Spleen (tissue), 11 donors: ENCODE data around the gene CHFR. TPM values are rescaled to one million over a fixed set of nuclear protein-coding genes. Genes with fewer than 3 reads are reported as not detected.

ENCODE experiments used
- DNase-seq: peaks from one replicate; pipeline ENCODE4 v3.0.0-alpha.2; 2020
- H3K27ac ChIP-seq, 8 donors: fragments of 200-600 bp; sonication (generic) in 7 of 8; 1 replicate in 4 of 8; 2 replicates in 4 of 8; pipeline versions ENCODE4 v1.5.0 to v1.8.0; 2016 to 2021; ENCODE audit warnings: inconsistent platforms in 4 of 8, mild to moderate bottlenecking in 4 of 8, moderate library complexity in 1 of 8
- H3K27me3 ChIP-seq, 7 donors: fragments of 200-600 bp; sonication (generic) in 6 of 7; replicated peaks in 1 of 7; 1 replicate in 4 of 7; 2 replicates in 3 of 7; pipeline versions ENCODE4 v1.5.0 to v1.8.0; 2016 to 2021; ENCODE audit warnings: inconsistent platforms in 3 of 7, mild to moderate bottlenecking in 1 of 7
- H3K36me3 ChIP-seq, 6 donors: fragments of 200-600 bp; sonication (generic) in 5 of 6; 1 replicate in 4 of 6; 2 replicates in 2 of 6; pipeline versions ENCODE4 v1.5.0 to v1.8.0; 2016 to 2021; ENCODE audit warnings: inconsistent platforms in 2 of 6
- H3K4me1 ChIP-seq, 6 donors: fragments of 200-600 bp; sonication (generic) in 5 of 6; 1 replicate in 3 of 6; 2 replicates in 3 of 6; pipeline versions ENCODE4 v1.5.0 to v1.8.0; 2016 to 2021; ENCODE audit warnings: inconsistent platforms in 3 of 6
- H3K4me3 ChIP-seq, 8 donors: fragments of 200-600 bp; sonication (generic) in 7 of 8; 1 replicate in 4 of 8; 2 replicates in 4 of 8; pipeline versions ENCODE4 v1.5.0 to v1.8.0; 2016 to 2021; ENCODE audit warnings: inconsistent platforms in 4 of 8, mild to moderate bottlenecking in 4 of 8, moderate library complexity in 2 of 8
- H3K9me3 ChIP-seq, 8 donors: fragments of 200-600 bp; sonication (generic) in 7 of 8; 1 replicate in 4 of 8; 2 replicates in 4 of 8; pipeline versions ENCODE4 v1.5.0 to v1.8.0; 2016 to 2021; ENCODE audit warnings: inconsistent platforms in 4 of 8
- POLR2A ChIP-seq, 3 donors: fragments of 450-650 bp; IDR thresholded peaks; one replicate each; pipeline ENCODE4 v1.5.1; 2017; ENCODE audit warnings: antibody characterized with exemption in 3 of 3, mild to moderate bottlenecking in 1 of 3
- POLR2AphosphoS5 ChIP-seq, 3 donors: sonication (generic); formaldehyde crosslinking; IDR thresholded peaks; one replicate each; pipeline ENCODE4 v1.5.1; 2017; ENCODE audit warnings: antibody characterized with exemption in 3 of 3
- WGBS, 5 donors: extraction: QIAGEN DNeasy Blood & Tissue Kit in 3 of 5; methylation state at CpG; one replicate each; pipeline versions ENCODE4 v1.1.5 to v1.1.7; 2013 to 2018; 5-methylcytosine and 5-hydroxymethylcytosine counted together
- intact Hi-C: fragments of 100-400 bp; cut with DNase I; formaldehyde crosslinking; loops from one replicate; pipeline ENCODE4 v1.15.0; 2023; ENCODE audit warnings: low total_unique reads
- polyA plus RNA-seq, 3 donors: library from polyadenylated mRNA; stranded (reverse); fragments of 200-250 nt; gene quantifications; one replicate each; pipeline ENCODE4 v1.2.1, GENCODE V29; 2013
- total RNA-seq, 7 donors: library from RNA; depleted of rRNA in 3 of 7; stranded (reverse); fragments of >200 nt in 3 of 7; fragmentation: NEBNext Ultra II Directional in 4 of 7; extraction: Animal tissue kit (Norgen Biotek cat#: 25700) in 4 of 7; gene quantifications; one replicate each; pipeline versions ENCODE4 v1.1.0 to v1.2.1, GENCODE V29; 2016 to 2021
- TF ChIP-seq, protein P1 (sequence below), 11 experiments: fragments of 200-600 bp in 7 of 11; fragments of 450-650 bp in 4 of 11; sonication (generic) in 4 of 11; IDR thresholded peaks in 8 of 11; conservative IDR thresholded peaks in 3 of 11; 1 replicate in 7 of 11; 2 replicates in 4 of 11; pipeline versions ENCODE4 v1.4.0 to v1.8.0; 2016 to 2021; ENCODE audit warnings: antibody characterized with exemption in 11 of 11, inconsistent platforms in 4 of 11, mild to moderate bottlenecking in 1 of 11
- donor health status: healthy with polysubstance abuse.
- donor health status: DM: no; HTN: no; CAD: no; lungs with moderate emphysema.
- donor health status: DM: no; HTN: no; CAD: no.
- donor health status: Bipolar disorder and iron deficiency.
- donor health status: healthy.
- donor health status: DM: no; HTN: no; CAD: no.
- donor health status: DM: yes; HTN: yes; CAD: no.

CHFR gene
- total and polyA plus RNA-seq, 10 donors, result 26.7 to 87.2 (median 64.6) TPM

GRCh38 chr12:132873724-132874123, 13.7 kb downstream of the CHFR start:
- no peaks in the 10 kb centered on the region for H3K27me3 ChIP-seq
- TF ChIP-seq, protein P1, sequence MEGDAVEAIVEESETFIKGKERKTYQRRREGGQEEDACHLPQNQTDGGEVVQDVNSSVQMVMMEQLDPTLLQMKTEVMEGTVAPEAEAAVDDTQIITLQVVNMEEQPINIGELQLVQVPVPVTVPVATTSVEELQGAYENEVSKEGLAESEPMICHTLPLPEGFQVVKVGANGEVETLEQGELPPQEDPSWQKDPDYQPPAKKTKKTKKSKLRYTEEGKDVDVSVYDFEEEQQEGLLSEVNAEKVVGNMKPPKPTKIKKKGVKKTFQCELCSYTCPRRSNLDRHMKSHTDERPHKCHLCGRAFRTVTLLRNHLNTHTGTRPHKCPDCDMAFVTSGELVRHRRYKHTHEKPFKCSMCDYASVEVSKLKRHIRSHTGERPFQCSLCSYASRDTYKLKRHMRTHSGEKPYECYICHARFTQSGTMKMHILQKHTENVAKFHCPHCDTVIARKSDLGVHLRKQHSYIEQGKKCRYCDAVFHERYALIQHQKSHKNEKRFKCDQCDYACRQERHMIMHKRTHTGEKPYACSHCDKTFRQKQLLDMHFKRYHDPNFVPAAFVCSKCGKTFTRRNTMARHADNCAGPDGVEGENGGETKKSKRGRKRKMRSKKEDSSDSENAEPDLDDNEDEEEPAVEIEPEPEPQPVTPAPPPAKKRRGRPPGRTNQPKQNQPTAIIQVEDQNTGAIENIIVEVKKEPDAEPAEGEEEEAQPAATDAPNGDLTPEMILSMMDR (IDR thresholded peaks at IDR 0.05 in 8 of 11, conservative IDR thresholded peaks at IDR 0.05 in 3 of 11), result no peak
- TF ChIP-seq POLR2A (IDR thresholded peaks at IDR 0.05), result no peak
- TF ChIP-seq POLR2AphosphoS5 (IDR thresholded peaks at IDR 0.05), result no peak
- H3K4me1 ChIP-seq, result no peaks in the 10 kb centered on the region
- no peaks in the 10 kb centered on the region for H3K9me3 ChIP-seq
- H3K36me3 ChIP-seq, result peaks cover 6 to 100% (median 81%) of the 10 kb centered on the region in 6 donors
- 88 to 95% (median 92%) methylated on average over 10 of the region's 10 CpGs for WGBS, 5 donors
- no peak for DNase-seq
- intact Hi-C loops, result no loop called here
- H3K4me3 ChIP-seq, result no peak overlapping the region
- peak overlapping the region in 1 of 8 donors; percentile 59 for H3K27ac ChIP-seq

DNA sequence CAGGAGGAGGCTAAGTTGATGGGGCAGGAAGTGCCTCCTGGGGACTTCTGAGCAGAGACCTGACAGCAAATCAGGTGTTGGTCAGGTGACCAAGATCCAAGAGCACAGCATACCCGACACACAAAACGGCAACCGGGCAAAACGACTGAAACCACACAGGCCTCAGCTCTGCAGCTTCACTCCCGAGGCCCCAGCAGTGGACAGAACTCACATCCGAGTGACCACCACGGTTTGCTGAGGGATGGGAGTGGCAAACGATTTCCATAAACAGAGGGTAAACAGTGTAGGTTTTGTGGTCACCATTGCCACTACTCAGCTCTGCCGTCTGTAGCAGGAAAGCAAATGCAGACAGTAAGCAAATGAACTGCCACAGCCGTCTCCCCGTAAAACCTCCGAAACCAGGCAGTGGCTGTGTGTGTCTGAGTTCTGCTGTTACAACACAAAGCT, 14.4 kb downstream of the CHFR start:
- TF ChIP-seq POLR2A (IDR thresholded peaks at IDR 0.05), result no peak
- TF ChIP-seq POLR2AphosphoS5 (IDR thresholded peaks at IDR 0.05), result no peak
- TF ChIP-seq, protein P1 (IDR thresholded peaks at IDR 0.05 in 8 of 11, conservative IDR thresholded peaks at IDR 0.05 in 3 of 11), result no peak
- H3K4me3 ChIP-seq, result peak overlapping the region in 1 of 8 donors; percentile 11
- H3K9me3 ChIP-seq, result no peaks in the 10 kb centered on the region
- intact Hi-C loops, result no loop called here
- peak overlapping the region in 2 of 8 donors; percentile 19 to 59 for H3K27ac ChIP-seq
- 71 to 85% (median 82%) methylated on average over 12 of the region's 12 CpGs for WGBS, 5 donors
- no peak for DNase-seq
- H3K4me1 ChIP-seq, result no peaks in the 10 kb centered on the region
- H3K36me3 ChIP-seq, result peaks cover 6 to 100% (median 83%) of the 10 kb centered on the region in 6 donors
- no peaks in the 10 kb centered on the region for H3K27me3 ChIP-seq

- TF ChIP-seq POLR2A (IDR thresholded peaks at IDR 0.05) (no peak), POLR2AphosphoS5 (IDR thresholded peaks at IDR 0.05) (no peak)
- TF ChIP-seq, protein P1 (IDR thresholded peaks at IDR 0.05 in 8 of 11, conservative IDR thresholded peaks at IDR 0.05 in 3 of 11), result no peak
- DNase-seq, result no peak
- no peak overlapping the region for H3K4me3 ChIP-seq
- WGBS, 5 donors, result 88 to 96% (median 93%) methylated on average over 21 of the region's 21 CpGs
- no peaks in the 10 kb centered on the region for H3K4me1 ChIP-seq
- intact Hi-C loops, result no loop called here
- H3K27me3 ChIP-seq, result no peaks in the 10 kb centered on the region
- peaks cover 9 to 100% (median 86%) of the 10 kb centered on the region in 6 donors for H3K36me3 ChIP-seq
- H3K9me3 ChIP-seq, result no peaks in the 10 kb centered on the region
- H3K27ac ChIP-seq, result peak overlapping the region in 2 of 8 donors; percentile 19 to 59
Observed at GRCh38 chr12:132872073-132872855, 15.1 kb downstream of the CHFR start.

DNA sequence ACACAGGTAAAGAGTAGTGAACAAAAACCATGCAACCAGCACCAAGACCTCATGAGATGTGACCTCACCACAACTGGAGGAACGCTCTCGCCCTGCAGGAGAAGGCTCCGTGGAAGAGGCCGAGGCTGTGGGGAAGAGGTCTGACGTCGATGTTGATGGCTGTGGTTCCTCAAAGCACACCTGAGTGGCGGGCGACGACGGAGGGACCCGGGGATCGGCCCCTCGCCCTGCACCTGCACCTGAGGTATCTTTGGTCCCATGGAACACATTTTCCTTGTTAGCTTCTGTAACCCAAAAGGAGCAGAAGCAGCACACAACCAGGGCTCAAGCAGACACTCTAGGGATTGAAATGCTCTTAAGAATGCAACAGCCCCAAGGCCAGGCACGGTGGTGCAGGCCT, 17.9 kb downstream of the CHFR start:
- TF ChIP-seq POLR2AphosphoS5 (IDR thresholded peaks at IDR 0.05), result peak in 1 of 3 donors; percentile 22
- TF ChIP-seq, protein P1 (IDR thresholded peaks at IDR 0.05 in 8 of 11, conservative IDR thresholded peaks at IDR 0.05 in 3 of 11), result no peak
- TF ChIP-seq POLR2A (IDR thresholded peaks at IDR 0.05), result no peak
- H3K4me1 ChIP-seq, result no peaks in the 10 kb centered on the region
- intact Hi-C loops, result no loop called here
- DNase-seq, result no peak
- H3K27me3 ChIP-seq, result no peaks in the 10 kb centered on the region
- H3K9me3 ChIP-seq, result no peaks in the 10 kb centered on the region
- no peak overlapping the region for H3K27ac ChIP-seq
- no peak overlapping the region for H3K4me3 ChIP-seq
- H3K36me3 ChIP-seq, result peaks cover 6 to 100% (median 81%) of the 10 kb centered on the region in 6 donors
- 88 to 97% (median 95%) methylated on average over 14 of the region's 14 CpGs for WGBS, 5 donors
